Measurements from ENCODE around the gene SNX25.

GRCh38 chr4:185305979-185306442, 96.6 kb downstream of the SNX25 start:
- TF ChIP-seq, protein P1, sequence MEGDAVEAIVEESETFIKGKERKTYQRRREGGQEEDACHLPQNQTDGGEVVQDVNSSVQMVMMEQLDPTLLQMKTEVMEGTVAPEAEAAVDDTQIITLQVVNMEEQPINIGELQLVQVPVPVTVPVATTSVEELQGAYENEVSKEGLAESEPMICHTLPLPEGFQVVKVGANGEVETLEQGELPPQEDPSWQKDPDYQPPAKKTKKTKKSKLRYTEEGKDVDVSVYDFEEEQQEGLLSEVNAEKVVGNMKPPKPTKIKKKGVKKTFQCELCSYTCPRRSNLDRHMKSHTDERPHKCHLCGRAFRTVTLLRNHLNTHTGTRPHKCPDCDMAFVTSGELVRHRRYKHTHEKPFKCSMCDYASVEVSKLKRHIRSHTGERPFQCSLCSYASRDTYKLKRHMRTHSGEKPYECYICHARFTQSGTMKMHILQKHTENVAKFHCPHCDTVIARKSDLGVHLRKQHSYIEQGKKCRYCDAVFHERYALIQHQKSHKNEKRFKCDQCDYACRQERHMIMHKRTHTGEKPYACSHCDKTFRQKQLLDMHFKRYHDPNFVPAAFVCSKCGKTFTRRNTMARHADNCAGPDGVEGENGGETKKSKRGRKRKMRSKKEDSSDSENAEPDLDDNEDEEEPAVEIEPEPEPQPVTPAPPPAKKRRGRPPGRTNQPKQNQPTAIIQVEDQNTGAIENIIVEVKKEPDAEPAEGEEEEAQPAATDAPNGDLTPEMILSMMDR (IDR thresholded peaks at IDR 0.05), result no peak
- no peak for TF ChIP-seq POLR2A (IDR thresholded peaks at IDR 0.05)

Measured in esophagus squamous epithelium (tissue), 4 donors.